ENCODE data around the gene CENATAC.

DNA sequence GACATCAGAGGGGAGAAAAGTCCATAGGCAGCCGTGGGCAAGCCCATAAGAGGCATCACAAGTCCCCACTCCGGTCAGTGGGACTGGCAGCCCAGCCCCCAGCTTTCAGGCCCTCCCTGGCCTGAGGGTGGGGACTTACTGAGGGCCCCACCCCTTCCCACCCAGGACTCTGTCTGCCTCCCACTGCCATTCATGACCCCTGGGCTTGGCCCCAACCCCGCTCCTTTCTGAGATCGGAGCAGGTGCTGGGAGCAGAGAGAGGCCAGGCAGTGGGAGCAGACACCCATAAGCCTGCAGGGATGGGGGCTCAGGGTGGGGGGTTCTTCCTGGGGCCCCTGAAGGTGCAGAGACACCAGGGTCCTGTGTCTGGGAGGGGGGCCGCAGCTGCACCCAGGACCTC, 36.7 kb upstream of the CENATAC start:
- TF ChIP-seq, protein P1, sequence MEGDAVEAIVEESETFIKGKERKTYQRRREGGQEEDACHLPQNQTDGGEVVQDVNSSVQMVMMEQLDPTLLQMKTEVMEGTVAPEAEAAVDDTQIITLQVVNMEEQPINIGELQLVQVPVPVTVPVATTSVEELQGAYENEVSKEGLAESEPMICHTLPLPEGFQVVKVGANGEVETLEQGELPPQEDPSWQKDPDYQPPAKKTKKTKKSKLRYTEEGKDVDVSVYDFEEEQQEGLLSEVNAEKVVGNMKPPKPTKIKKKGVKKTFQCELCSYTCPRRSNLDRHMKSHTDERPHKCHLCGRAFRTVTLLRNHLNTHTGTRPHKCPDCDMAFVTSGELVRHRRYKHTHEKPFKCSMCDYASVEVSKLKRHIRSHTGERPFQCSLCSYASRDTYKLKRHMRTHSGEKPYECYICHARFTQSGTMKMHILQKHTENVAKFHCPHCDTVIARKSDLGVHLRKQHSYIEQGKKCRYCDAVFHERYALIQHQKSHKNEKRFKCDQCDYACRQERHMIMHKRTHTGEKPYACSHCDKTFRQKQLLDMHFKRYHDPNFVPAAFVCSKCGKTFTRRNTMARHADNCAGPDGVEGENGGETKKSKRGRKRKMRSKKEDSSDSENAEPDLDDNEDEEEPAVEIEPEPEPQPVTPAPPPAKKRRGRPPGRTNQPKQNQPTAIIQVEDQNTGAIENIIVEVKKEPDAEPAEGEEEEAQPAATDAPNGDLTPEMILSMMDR (IDR thresholded peaks at IDR 0.05; ENCODE audit: poor library complexity, severe bottlenecking): no peak
- no peak for TF ChIP-seq RAD21 (conservative IDR thresholded peaks at IDR 0.05)
- no peak for TF ChIP-seq POLR2AphosphoS5 (IDR thresholded peaks at IDR 0.05)
- no peak for TF ChIP-seq EZH2 (IDR thresholded peaks at IDR 0.05; ENCODE audit: borderline replicate concordance, insufficient read depth, low read length, poor library complexity, severe bottlenecking)
- TF ChIP-seq, protein P2, sequence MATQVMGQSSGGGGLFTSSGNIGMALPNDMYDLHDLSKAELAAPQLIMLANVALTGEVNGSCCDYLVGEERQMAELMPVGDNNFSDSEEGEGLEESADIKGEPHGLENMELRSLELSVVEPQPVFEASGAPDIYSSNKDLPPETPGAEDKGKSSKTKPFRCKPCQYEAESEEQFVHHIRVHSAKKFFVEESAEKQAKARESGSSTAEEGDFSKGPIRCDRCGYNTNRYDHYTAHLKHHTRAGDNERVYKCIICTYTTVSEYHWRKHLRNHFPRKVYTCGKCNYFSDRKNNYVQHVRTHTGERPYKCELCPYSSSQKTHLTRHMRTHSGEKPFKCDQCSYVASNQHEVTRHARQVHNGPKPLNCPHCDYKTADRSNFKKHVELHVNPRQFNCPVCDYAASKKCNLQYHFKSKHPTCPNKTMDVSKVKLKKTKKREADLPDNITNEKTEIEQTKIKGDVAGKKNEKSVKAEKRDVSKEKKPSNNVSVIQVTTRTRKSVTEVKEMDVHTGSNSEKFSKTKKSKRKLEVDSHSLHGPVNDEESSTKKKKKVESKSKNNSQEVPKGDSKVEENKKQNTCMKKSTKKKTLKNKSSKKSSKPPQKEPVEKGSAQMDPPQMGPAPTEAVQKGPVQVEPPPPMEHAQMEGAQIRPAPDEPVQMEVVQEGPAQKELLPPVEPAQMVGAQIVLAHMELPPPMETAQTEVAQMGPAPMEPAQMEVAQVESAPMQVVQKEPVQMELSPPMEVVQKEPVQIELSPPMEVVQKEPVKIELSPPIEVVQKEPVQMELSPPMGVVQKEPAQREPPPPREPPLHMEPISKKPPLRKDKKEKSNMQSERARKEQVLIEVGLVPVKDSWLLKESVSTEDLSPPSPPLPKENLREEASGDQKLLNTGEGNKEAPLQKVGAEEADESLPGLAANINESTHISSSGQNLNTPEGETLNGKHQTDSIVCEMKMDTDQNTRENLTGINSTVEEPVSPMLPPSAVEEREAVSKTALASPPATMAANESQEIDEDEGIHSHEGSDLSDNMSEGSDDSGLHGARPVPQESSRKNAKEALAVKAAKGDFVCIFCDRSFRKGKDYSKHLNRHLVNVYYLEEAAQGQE (IDR thresholded peaks at IDR 0.05; ENCODE audit: borderline replicate concordance): no peak
- no peak for TF ChIP-seq TAF1 (IDR thresholded peaks at IDR 0.05; ENCODE audit: low read depth)
- no peak for TF ChIP-seq SMC3 (conservative IDR thresholded peaks at IDR 0.05; ENCODE audit: poor library complexity)

Measured in neural cell (in vitro differentiated cells).